COLO829 (cell line): ENCODE measurements around the gene KLF16.

Experiments used
- DNase-seq: peaks from one replicate; pipeline ENCODE4 v3.0.0; 2012; ENCODE audit warnings: low spot score

Gene KLF16

GRCh38 chr19:1840541-1841115 lies 22.8 kb downstream of the KLF16 start:
- DNase-seq = peak; percentile 76

- no peak for DNase-seq
Measured at GRCh38 chr19:1839658-1840540, 23.5 kb downstream of the KLF16 start.

- peak; percentile 64 for DNase-seq
Measured at GRCh38 chr19:1837625-1838105, 25.7 kb downstream of the KLF16 start.

- DNase-seq = no peak
Measured at GRCh38 chr19:1837222-1837565, 26.2 kb downstream of the KLF16 start.

- DNase-seq = no peak
Measured at GRCh38 chr19:1836458-1837221, 26.7 kb downstream of the KLF16 start.

DNA sequence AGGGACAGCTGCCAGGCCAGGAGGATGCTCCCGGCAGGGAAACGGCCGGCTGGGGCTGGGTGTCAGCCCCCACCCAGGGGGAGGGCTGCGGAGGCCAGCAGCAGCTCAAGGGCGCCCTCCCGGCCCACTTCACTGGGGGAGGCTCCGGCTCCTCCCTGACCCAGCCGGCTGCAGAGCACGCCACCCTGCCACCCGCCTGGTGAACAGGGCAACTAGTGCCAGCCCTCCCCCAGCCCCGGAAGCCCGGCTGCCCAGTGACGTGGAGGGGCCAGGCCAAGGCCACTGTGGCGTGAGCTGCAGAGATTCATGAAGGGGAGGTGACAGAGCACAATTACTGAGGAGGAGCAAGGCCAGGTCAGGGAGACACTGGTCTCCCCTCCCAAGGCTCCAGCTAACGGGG lies 29.8 kb downstream of the KLF16 start:
- no peak for DNase-seq

DNA sequence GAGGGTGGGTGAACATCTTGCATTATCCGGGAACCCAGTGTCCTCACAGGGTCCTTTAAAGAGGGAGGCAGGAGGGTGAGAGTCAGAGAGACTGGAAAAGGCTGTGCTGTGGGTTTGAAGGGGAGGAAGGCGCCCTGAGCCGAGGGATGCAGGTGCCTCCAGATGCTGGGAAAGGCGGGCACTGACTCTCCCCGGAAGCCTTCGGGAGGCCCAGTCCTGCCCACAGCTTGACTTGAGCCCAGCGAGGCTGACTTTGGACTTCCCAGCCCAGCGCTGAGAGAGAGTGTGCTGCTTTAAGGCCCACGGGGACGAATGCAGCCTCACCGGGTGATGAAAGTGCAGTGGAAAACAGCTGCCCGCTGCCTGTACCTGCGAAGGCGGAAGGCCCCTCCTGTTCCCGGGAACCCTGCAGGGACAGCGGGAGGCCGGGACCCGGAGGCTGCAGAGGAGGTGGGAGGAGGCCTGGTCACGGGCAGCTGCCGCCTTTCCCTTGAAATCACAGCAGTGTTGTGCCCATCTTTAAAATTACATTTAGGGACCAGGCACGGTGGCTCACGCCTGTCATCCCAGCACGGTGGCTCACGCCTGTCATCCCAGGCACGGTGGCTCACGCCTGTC lies 31.2 kb downstream of the KLF16 start:
- no peak for DNase-seq

- no peak for DNase-seq
Measured at GRCh38 chr19:1830978-1831377, 32.4 kb downstream of the KLF16 start.

GRCh38 chr19:1830568-1830967 lies 32.8 kb downstream of the KLF16 start:
- no peak for DNase-seq

DNA sequence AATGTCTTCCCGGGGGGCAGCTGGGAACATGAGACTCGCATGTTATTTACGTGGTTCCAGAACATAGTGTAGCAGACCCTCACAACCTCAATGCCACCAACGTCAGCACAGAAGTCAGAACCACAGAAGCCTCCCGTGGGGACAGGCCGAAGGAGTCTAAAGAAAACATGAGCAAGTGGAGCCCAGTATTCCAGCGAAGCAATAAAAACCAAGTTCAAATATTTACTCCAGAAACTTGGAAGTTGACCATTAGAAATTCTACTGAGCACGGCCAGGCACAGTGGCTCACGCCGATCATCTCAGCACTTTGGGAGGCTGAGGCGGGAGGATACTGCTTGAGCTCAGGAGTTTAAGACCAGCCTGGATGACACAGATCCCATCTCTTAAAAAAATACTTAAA lies 33.4 kb downstream of the KLF16 start:
- no peak for DNase-seq

DNA sequence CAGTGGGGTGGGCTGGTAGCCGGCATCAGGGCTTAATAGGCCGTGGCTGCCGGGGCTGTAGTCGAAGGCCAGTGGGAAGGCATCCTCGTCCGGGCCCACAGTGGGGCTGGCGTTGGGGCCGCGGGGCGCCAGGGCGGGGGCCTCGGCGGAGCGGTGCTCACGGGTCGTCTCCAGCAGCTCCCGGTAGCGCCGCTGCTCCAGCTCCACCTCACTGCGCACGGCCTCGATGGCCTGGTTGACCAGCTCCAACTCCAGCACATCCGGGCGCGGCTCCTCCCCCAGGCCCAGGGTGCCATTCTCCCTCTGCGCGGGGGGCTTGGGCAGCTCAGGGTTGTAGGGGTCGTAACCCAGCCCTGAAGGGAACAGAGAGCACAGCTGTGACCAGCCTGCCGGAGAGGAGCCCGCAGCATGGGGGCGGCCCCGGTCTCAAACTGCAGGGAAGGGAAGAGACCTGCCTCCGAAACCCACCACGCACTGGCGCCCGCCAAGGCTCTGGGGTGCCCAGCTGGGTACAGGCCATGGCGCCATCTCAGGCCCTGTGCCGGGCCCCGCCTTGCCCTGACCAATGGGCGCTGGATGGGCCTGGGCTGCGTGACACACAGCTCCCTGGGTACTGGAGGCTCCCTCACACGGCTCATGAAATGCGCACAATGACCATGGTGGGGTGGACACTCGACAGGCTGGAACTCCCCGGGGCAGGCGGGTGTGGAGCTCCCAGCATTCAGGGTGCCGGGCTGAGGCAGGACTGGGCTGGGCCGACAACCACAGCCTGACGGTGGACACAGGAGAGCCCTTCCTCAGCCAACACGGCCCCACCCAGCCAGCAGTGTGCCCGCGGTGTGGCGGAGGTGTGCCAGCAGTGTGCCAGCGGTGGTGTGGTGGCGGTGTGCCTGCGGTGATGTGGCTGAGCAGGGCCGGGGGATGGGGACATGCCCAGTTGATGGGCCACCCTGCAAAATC lies 34.8 kb downstream of the KLF16 start:
- DNase-seq = no peak

DNA sequence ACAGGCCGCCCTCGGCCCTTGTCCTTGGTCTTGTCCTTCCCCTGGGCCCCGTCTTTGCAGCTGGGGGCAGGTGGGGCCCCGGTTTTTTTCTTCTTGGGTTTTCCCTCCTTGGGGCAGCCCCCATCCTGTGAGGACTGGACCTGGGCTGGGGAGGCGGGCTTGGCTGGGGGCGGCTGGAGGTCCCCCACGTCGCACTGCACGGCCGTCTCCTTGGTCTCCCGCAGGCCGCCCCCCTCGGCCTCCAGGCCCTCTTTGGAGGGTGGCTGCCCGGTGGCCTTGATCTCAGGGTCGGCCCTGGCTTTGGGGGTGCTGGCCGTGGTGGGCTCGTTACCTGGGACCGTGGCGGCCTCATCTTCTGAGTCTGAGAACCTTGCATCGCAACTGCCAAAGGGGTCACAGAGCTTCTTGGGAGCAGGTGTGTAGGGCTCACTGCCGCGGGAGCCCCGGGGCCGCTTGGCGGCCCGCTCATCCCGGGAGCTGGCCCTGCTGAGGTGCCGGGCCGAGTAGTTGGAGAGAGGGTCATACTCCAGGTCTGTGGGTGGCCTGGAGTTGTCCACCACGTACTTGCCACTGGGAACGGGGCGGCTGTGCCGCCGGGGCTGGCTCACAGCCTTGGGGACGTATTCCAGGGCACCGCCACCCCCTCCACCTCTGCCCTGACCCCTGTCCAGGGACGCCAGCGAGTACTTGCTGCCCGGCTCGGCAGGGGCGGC lies 35.7 kb downstream of the KLF16 start:
- no peak for DNase-seq

DNA sequence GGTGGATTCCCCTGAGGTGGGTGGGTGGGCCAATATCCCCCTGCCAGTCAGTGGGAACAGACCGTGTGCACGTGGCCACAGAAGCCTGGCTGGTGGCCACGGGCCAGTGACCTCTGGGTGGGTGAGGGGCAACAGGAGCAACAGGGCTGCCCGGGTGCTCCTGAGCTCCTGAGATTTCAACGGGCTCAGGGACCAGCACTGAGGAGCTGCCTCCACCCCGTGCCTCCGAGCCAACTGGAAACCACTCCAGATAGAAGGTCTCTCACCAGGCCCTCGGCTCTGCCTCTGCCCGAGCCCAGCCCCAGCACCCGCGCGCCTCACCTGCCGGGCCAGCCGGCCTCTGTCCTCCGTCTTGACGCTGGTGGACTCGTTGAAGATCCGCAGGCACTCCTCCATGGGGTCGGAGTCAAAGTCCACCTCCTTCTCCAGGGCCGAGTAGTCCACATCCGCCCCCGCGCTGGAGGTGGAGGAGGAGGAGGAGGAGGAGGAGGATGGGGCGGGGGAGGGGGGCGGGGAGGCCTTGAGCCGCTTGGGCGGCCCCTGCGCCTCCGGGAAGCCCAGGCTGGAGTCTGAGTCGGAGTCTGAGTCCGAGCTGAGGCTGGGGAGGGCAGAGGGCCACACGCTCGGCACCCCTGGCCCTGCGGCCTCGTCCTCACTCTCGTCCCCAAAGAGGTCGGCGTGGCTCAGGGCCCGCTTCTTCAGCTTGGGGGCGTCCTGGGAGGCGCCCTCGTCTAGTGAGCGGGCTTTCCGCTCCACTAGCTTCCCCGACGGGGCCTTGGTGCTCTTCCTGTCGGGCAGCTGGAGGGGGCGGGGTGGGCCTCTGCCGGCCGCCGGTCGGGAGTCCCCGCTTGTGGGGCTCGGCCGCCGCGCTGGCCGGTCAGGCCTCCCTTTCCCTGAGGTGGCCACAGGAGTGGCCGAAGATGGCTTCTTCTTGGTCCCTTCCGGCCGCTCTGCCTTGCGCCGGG lies 36.5 kb downstream of the KLF16 start:
- no peak for DNase-seq

DNA sequence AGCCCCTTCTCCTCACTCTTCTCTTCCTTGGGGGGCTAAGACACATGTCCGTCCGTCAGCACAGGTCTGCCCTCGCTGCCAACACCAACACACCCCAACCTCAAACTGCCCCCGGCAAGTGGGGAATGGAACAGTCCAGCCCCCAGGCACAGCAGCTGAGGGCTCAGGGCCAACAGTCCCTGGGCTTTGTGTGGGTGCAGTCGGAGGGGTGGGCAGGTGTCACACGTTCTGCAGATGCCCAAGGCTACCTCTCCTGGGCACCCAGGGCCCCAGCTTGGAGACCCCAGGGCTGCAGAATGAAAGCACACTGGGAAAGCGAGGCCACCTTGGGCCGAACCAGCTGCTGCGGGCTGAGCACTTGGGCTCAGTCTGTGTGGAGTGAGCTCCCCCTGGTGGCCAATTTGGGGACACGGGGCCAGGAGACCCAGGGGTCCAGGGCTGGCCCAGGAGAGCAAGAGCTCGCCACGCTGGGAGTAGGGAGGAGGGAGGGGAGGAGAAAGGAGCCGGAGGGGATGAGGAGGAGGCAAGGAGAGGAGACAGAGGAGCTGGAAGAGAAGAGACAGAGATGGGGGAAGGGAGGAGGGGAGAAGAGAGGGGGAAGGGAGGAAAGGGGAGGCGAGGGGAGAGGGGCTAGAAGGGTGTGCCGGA lies 37.3 kb downstream of the KLF16 start:
- peak; percentile 71 for DNase-seq

DNA sequence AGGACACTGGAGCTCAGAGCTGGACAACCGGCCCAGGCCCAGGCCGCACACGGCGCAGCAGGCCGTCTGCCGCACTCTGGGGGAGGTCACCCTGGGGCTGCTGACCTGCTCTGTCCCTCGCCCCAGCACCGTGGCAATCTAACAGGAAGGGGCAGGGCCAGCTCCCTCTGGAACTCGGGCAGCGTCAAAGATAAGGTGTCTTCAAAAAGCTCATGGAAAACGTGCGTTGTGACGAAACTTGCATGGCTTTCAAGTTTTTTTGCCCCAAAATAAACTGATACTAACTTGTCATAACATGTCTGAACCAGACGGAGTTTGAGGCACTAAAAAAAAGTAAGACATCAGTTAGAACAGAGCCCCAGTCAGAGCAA lies 39.1 kb downstream of the KLF16 start:
- no peak for DNase-seq

DNA sequence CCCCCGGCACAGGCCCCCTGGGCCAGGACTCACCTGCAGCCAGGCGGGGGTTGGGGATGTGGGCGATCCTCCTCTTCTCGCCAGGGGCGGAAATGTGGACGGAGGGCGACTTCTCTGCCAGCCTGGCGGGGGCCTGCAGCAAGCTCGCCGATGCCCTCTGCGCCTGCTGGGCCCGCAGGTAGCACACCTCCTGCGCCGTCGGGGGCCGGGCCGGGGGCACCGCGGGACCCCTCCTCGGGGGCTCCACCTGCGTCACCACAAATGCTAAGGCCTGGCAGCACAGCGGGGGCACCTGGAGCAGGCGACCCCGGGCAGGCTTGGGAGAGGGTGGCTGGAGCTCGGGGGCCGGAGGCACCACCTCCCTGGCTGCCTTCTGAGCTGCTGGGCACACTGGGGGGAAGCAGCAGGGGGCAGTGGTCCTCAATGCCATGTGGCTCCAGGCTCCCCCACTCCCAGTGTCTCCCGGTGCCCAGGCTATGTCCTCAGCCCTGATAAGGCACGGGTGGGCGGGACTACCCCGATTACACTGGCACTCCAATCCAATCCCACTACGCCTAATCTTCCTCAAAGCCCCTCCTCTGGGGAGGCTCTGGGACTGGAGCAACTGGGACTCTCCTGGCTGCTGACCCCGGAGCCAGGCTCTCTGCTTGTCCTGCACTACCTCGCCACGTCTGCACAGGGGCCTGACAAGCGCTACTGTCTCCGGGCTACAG lies 39.7 kb downstream of the KLF16 start:
- DNase-seq = no peak

DNA sequence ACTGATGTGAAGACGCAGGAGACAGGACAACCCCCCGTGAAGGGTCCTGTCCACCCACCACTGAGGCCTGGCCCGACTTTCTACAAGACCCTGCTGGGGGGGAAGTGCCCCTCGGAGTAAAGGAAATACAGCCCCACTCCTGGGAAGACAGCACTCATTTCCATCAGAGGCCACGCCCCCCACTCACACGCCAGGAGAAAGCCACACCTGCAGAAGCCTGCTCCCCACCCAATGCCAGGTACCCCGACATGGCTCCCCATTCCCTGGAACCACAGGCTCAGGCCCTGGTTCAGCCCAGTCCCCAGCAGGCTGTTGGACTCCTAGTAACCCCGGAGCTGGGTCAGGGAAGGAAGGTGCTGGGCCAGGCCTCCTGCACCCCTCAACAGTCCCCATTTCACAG lies 40.4 kb downstream of the KLF16 start:
- no peak for DNase-seq

- DNase-seq = no peak
Measured at GRCh38 chr19:1822210-1822609, 41.2 kb downstream of the KLF16 start.
